ENCODE results near the gene CFAP126. TPM values are rescaled to one million over a fixed set of nuclear protein-coding genes. Genes with fewer than 3 reads are reported as not detected.

The CFAP126 gene
- total and polyA plus RNA-seq, 2 of the 8 experiments (the other 6 are each of a cell fraction or from before 2014, with no cell fraction given): not detected

DNA sequence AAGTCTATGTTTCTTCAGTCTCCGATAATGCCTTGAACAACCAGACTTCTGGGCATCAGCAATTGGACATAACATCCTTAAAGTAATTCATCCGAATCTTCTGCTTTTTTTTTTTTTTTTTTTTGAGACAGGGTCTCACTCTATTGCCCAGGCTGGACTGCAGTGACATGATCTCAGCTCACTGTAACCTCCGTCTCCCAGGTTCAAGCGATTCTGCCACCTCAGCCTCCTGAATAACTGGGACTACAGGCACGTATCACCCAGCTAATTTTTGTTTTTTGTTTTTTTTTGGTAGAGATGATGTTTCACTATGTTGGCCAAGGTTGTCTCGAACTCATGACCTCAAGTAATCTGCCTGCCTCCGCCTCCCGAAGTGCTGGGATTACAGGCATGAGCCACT, 23.9 kb upstream of the CFAP126 start:
- Histone ChIP-seq H3K56ac (replicated peaks; ENCODE audit: insufficient read length, low read depth, low read length) (no peak overlapping the region), H3K18ac (ENCODE audit: extremely low read depth, low read length) (no peak overlapping the region), H3K23me2 (ENCODE audit: low read depth, low read length) (peaks cover 7% of the 10 kb centered on the region), H3K27ac (ENCODE audit: low read depth, low read length) (no peak overlapping the region), H4K5ac (ENCODE audit: insufficient read length, low read depth, low read length) (no peak overlapping the region), H3K14ac (ENCODE audit: insufficient read length) (no peak overlapping the region), H3K4me3 (ENCODE audit: extremely low read depth in 1 of 4, insufficient read depth in 2 of 4, low read depth in 3 of 4, low read length in 4 of 4) (no peak overlapping the region), H2AFZ (ENCODE audit: low read length) (no peak overlapping the region), H3K79me1 (ENCODE audit: low read depth, low read length) (no peaks in the 10 kb centered on the region), H3K36me3 (ENCODE audit: control insufficient read depth in 2 of 4, insufficient read depth in 4 of 4, low read length in 3 of 4) (no peaks in the 10 kb centered on the region), H3K27me3 (replicated peaks in 1 of 4; ENCODE audit: control insufficient read depth in 3 of 4, extremely low read depth in 1 of 4, insufficient read depth in 3 of 4, low read length in 3 of 4) (no peaks in the 10 kb centered on the region), H3K4me2 (ENCODE audit: insufficient read depth in 1 of 2, low read depth in 2 of 2, low read length in 2 of 2) (no peak overlapping the region), H3K9ac (replicated peaks in 1 of 4; ENCODE audit: extremely low read depth in 1 of 4, low read depth in 3 of 4, low read length in 3 of 4) (no peak overlapping the region), H3K4ac (replicated peaks; ENCODE audit: insufficient read length, low read depth, low read length) (no peak overlapping the region), H3K79me2 (ENCODE audit: control insufficient read depth in 1 of 2, insufficient read depth in 2 of 2, low read length in 2 of 2) (no peaks in the 10 kb centered on the region), H2BK12ac (ENCODE audit: low read depth, low read length) (no peak overlapping the region), H2BK15ac (ENCODE audit: low read length) (no peak overlapping the region), H4K20me1 (replicated peaks in 1 of 2; ENCODE audit: control insufficient read depth in 1 of 2, insufficient read depth in 2 of 2, low read length in 2 of 2) (no peaks in the 10 kb centered on the region), H2BK20ac (ENCODE audit: low read length) (no peak overlapping the region), H3K4me1 (replicated peaks in 1 of 4; ENCODE audit: control insufficient read depth in 3 of 4, insufficient read depth in 4 of 4, low read length in 3 of 4) (peaks cover 0 to 1% (median 0%) of the 10 kb centered on the region in 4 experiments; a peak in 1 of 7 replicates), H4K8ac (ENCODE audit: extremely low read depth, insufficient read depth, low read length) (no peak overlapping the region), H2BK5ac (ENCODE audit: low read depth, low read length) (no peak overlapping the region), H4K91ac (replicated peaks; ENCODE audit: insufficient read length, low read length) (no peak overlapping the region), H3K9me3 (ENCODE audit: insufficient read depth in 2 of 2, low read depth in 1 of 2, low read length in 1 of 2) (no peaks in the 10 kb centered on the region), H2AK5ac (ENCODE audit: low read depth, low read length) (no peak overlapping the region), H2BK120ac (replicated peaks; ENCODE audit: low read depth, low read length) (no peak overlapping the region), H3K23ac (ENCODE audit: insufficient read length) (no peak overlapping the region)
- TF ChIP-seq EP300 (IDR thresholded peaks at IDR 0.05; ENCODE audit: borderline replicate concordance in 1 of 2, low read depth in 2 of 2, low read length in 2 of 2) (no peak), RNF2 (IDR thresholded peaks at IDR 0.05; ENCODE audit: borderline replicate concordance, low read depth, low read length, missing control alignments, poor library complexity, severe bottlenecking) (no peak), TAF7 (optimal IDR thresholded peaks at IDR 0.05; ENCODE audit: borderline replicate concordance, low read depth, low read length) (no peak), CHD2 (IDR thresholded peaks at IDR 0.05; ENCODE audit: low read length) (no peak), POU5F1 (IDR thresholded peaks at IDR 0.05; ENCODE audit: low read depth, low read length) (no peak), CEBPB (IDR thresholded peaks at IDR 0.05; ENCODE audit: low read depth, low read length) (no peak), POLR2AphosphoS5 (IDR thresholded peaks at IDR 0.05; ENCODE audit: low read depth, low read length) (no peak), JUN (IDR thresholded peaks at IDR 0.05; ENCODE audit: low read depth, low read length) (no peak), SIRT6 (IDR thresholded peaks at IDR 0.05; ENCODE audit: low read length) (no peak), YY1 (IDR thresholded peaks at IDR 0.05; ENCODE audit: low read depth, low read length) (no peak), RFX5 (IDR thresholded peaks at IDR 0.05; ENCODE audit: borderline replicate concordance, low read depth, low read length) (no peak), GTF2F1 (IDR thresholded peaks at IDR 0.05; ENCODE audit: borderline replicate concordance, low read depth, low read length) (no peak), SP1 (IDR thresholded peaks at IDR 0.05; ENCODE audit: low read depth, low read length) (no peak), CBX5 (IDR thresholded peaks at IDR 0.05; ENCODE audit: low read depth, low read length) (no peak)
- no peak for FAIRE-seq
- ChIA-PET CTCF (ENCODE audit: partially characterized antibody) (interaction anchor here (0.7 to 1.5 kb wide), 3 partner anchors 9 to 175 kb away, joined by 3 to 4 read pairs (median 3); no protein-coding TSS in a partner anchor), POLR2A (ENCODE audit: partially characterized antibody) (interaction anchor here (1.1 to 2.3 kb wide), 2 partner anchors 28 to 189 kb away, joined by 6 read pairs; partner anchors contain the start of gene NDUFS2)
- no peak for DNase-seq (ENCODE audit: low read depth in 1 of 2, low spot score in 2 of 2)
- WGBS, 2 experiments (ENCODE audit: extremely low coverage in 1 of 2, insufficient coverage in 1 of 2, insufficient read length in 1 of 2, insufficient replicate concordance in 2 of 2, low coverage in 1 of 2, low lambda C conversion rate in 2 of 2, missing lambda C conversion rate in 1 of 2): 94% methylated on average over 8 of the region's 8 CpGs; no CpG with 5 or more reads in 1 of the 2 experiments

All from H1 (cell line).